SK-N-SH (cell line): ENCODE data around the gene KCNQ2. TPM values are rescaled to one million over a fixed set of nuclear protein-coding genes. Genes with fewer than 3 reads are reported as not detected.

Experiments used
- CTCF ChIA-PET: fragments of 300-600, 350-600 bp; formaldehyde crosslinking; extraction: SDS; loops from one replicate; lab custom pipeline; 2021; lab: Yijun Ruan, JAX
- POLR2A ChIA-PET: fragments of 350-600 bp; sonication (Branson Sonifier 250); formaldehyde crosslinking; extraction: SDS; loops from one replicate; lab custom pipeline; 2020; ENCODE audit warnings: antibody characterized with exemption, inconsistent platforms; lab: Yijun Ruan, JAX
- DNase-seq: peaks from one replicate; pipeline ENCODE4 v3.0.0; 2012
- H2AFZ ChIP-seq: fragments of 200-600 bp; sonication (generic); 2 replicates; pipeline ENCODE4 v1.8.1; 2016; ENCODE audit warnings: antibody characterized with exemption, mild to moderate bottlenecking, low read depth
- H3F3A ChIP-seq: fragments of 200-600 bp; sonication (generic); replicated peaks from 2 replicates; pipeline ENCODE3; 2016; ENCODE audit warnings: antibody characterized with exemption, mild to moderate bottlenecking; ENCODE audit not compliant: insufficient read depth
- H3K27ac ChIP-seq, 2 experiments: fragments of 200-500 bp in 1 of 2; fragments of 200-600 bp in 1 of 2; sonication (Bioruptor generic) in 1 of 2; sonication (generic), shearing (Covaris generic) in 1 of 2; 2 replicates each; pipeline versions ENCODE4 v1.5.1 to v1.6.1; 2014 to 2016; ENCODE audit warnings: low read depth in 2 of 2, inconsistent platforms in 1 of 2, low read length in 1 of 2, mild to moderate bottlenecking in 1 of 2, mixed read lengths in 1 of 2
- H3K27me3 ChIP-seq: fragments of 200-600 bp; sonication (generic), shearing (Covaris generic); 2 replicates; pipeline ENCODE4 v1.6.1; 2016; ENCODE audit warnings: mixed run types; ENCODE audit not compliant: insufficient read depth
- H3K36me3 ChIP-seq, 2 experiments: fragments of 200-500 bp in 1 of 2; fragments of 200-600 bp in 1 of 2; sonication (Bioruptor generic) in 1 of 2; sonication (generic) in 1 of 2; replicated peaks in 1 of 2; 2 replicates each; pipeline versions ENCODE3 to v1.5.1; 2014 to 2016; ENCODE audit warnings: low read length in 1 of 2, mild to moderate bottlenecking in 1 of 2; ENCODE audit not compliant: insufficient read depth in 2 of 2, control insufficient read depth in 1 of 2
- H3K4me1 ChIP-seq, 2 experiments: fragments of 200-500 bp in 1 of 2; fragments of 200-600 bp in 1 of 2; sonication (Bioruptor generic) in 1 of 2; sonication (generic), shearing (Covaris generic) in 1 of 2; 2 replicates each; pipeline versions ENCODE4 v1.5.1 to v1.6.1; 2014 to 2016; ENCODE audit warnings: low read depth in 1 of 2, low read length in 1 of 2, mixed run types in 1 of 2; ENCODE audit not compliant: insufficient read depth in 2 of 2, control insufficient read depth in 1 of 2
- H3K4me2 ChIP-seq: fragments of 200-600 bp; sonication (generic), shearing (Covaris generic); 2 replicates; pipeline ENCODE4 v1.6.1; 2017; ENCODE audit warnings: mixed run types
- H3K4me3 ChIP-seq, 2 experiments: fragments of 200-500 bp in 1 of 2; fragments of 200-600 bp in 1 of 2; sonication (Bioruptor generic) in 1 of 2; sonication (generic), shearing (Covaris generic) in 1 of 2; 2 replicates each; pipeline versions ENCODE4 v1.5.1 to v1.8.1; 2014 to 2016; ENCODE audit warnings: low read depth in 2 of 2, inconsistent platforms in 1 of 2, low read length in 1 of 2, mild to moderate bottlenecking in 1 of 2, mixed read lengths in 1 of 2, moderate library complexity in 1 of 2
- H3K79me2 ChIP-seq: fragments of 200-600 bp; sonication (generic); 2 replicates; pipeline ENCODE4 v1.8.1; 2017; ENCODE audit warnings: mild to moderate bottlenecking; ENCODE audit not compliant: insufficient read depth
- H3K9ac ChIP-seq: fragments of 200-600 bp; sonication (generic); 2 replicates; pipeline ENCODE4 v1.6.1; 2017; ENCODE audit warnings: mixed run types
- H3K9me2 ChIP-seq: fragments of 200-600 bp; sonication (generic); 2 replicates; pipeline ENCODE4 v1.6.1; 2017; ENCODE audit warnings: mixed run types
- H3K9me3 ChIP-seq: fragments of 200-600 bp; sonication (generic); 2 replicates; pipeline ENCODE4 v1.6.1; 2017; ENCODE audit warnings: mixed run types, mild to moderate bottlenecking, moderate library complexity
- H4K20me1 ChIP-seq: fragments of 200-600 bp; sonication (generic); 2 replicates; pipeline ENCODE4 v1.6.1; 2017; ENCODE audit warnings: mild to moderate bottlenecking, mixed run types; ENCODE audit not compliant: insufficient read depth
- CHD2 ChIP-seq: fragments of 150-350 bp; IDR thresholded peaks from 2 replicates; pipeline ENCODE4 v1.6.1; 2018; ENCODE audit warnings: low read length; ENCODE audit not compliant: partially characterized antibody
- EZH2phosphoT487 ChIP-seq: fragments of 200-600 bp; sonication (generic); IDR thresholded peaks from 2 replicates; pipeline ENCODE4 v1.6.1; 2017; ENCODE audit warnings: low read depth, mixed run types, mild to moderate bottlenecking, antibody characterized with exemption, moderate library complexity, borderline replicate concordance
- FOSL2 ChIP-seq: IDR thresholded peaks from 2 replicates; pipeline ENCODE4 v1.4.0; 2012; ENCODE audit warnings: low read depth, mild to moderate bottlenecking, moderate library complexity, borderline replicate concordance
- FOXJ3 ChIP-seq: sonication (generic); formaldehyde crosslinking; IDR thresholded peaks from 2 replicates; pipeline ENCODE4 v1.5.1; 2020; ENCODE audit warnings: mild to moderate bottlenecking, missing genetic modification reagents
- FOXM1 ChIP-seq: IDR thresholded peaks from 2 replicates; pipeline ENCODE4 v1.4.0; 2012; ENCODE audit warnings: low read depth, mild to moderate bottlenecking
- POLR2AphosphoS5 ChIP-seq: IDR thresholded peaks from 2 replicates; pipeline ENCODE4 v1.6.1; 2012; ENCODE audit warnings: low read depth, low read length
- RCOR1 ChIP-seq: fragments of 150-350 bp; IDR thresholded peaks from 2 replicates; pipeline ENCODE4 v1.6.1; 2017; ENCODE audit warnings: antibody characterized with exemption, low read length
- RFX5 ChIP-seq: IDR thresholded peaks from 2 replicates; pipeline ENCODE4 v1.6.1; 2012; ENCODE audit warnings: mild to moderate bottlenecking, improper control_type of control experiment, low read length
- RXRA ChIP-seq: IDR thresholded peaks from 2 replicates; pipeline ENCODE4 v1.4.0; 2012; ENCODE audit warnings: low read depth, mild to moderate bottlenecking, borderline replicate concordance
- TAF1 ChIP-seq: IDR thresholded peaks from 2 replicates; pipeline ENCODE4 v1.6.1; 2012; ENCODE audit warnings: low read depth, mild to moderate bottlenecking, low read length, moderate library complexity, borderline replicate concordance
- TCF12 ChIP-seq: IDR thresholded peaks from 2 replicates; pipeline ENCODE4 v1.4.0; 2012
- YY1 ChIP-seq: IDR thresholded peaks from 2 replicates; pipeline ENCODE4 v1.4.0; 2012; ENCODE audit warnings: low read depth, mild to moderate bottlenecking
- WGBS: methylation state at CpG from one replicate; pipeline ENCODE4 v1.1.6; 2017; ENCODE audit warnings: low lambda C conversion rate; 5-methylcytosine and 5-hydroxymethylcytosine counted together
- polyA plus RNA-seq, 3 experiments: library from polyadenylated mRNA; depleted of rRNA; stranded (reverse); fragments of >200 nt; gene quantifications; 2 replicates each; pipeline ENCODE4 v1.2.3, GENCODE V29; 2012
- TF ChIP-seq, protein P1 (sequence below): IDR thresholded peaks from 2 replicates; pipeline ENCODE4 v1.6.1; 2012; ENCODE audit warnings: mild to moderate bottlenecking, low read depth, low read length, moderate library complexity
- TF ChIP-seq, protein P2 (sequence below): fragments of 200-600 bp; sonication (generic); IDR thresholded peaks from 2 replicates; pipeline ENCODE4 v1.6.1; 2017; ENCODE audit warnings: antibody characterized with exemption, mild to moderate bottlenecking, moderate library complexity
- TF ChIP-seq, protein P3 (sequence below): IDR thresholded peaks from 2 replicates; pipeline ENCODE4 v1.4.0; 2012; ENCODE audit warnings: low read depth
- TF ChIP-seq, protein P4 (sequence below): IDR thresholded peaks from 2 replicates; pipeline ENCODE4 v1.4.0; 2012; ENCODE audit warnings: low read depth, borderline replicate concordance
- TF ChIP-seq, protein P5 (sequence below): fragments of 150-350 bp; IDR thresholded peaks from 2 replicates; pipeline ENCODE4 v1.6.1; 2016; ENCODE audit warnings: mild to moderate bottlenecking, low read depth, low read length

Gene KCNQ2
- polyA plus RNA-seq, 1 of the 3 experiments (the other 2 are of a cell fraction) = 3.9 TPM

DNA sequence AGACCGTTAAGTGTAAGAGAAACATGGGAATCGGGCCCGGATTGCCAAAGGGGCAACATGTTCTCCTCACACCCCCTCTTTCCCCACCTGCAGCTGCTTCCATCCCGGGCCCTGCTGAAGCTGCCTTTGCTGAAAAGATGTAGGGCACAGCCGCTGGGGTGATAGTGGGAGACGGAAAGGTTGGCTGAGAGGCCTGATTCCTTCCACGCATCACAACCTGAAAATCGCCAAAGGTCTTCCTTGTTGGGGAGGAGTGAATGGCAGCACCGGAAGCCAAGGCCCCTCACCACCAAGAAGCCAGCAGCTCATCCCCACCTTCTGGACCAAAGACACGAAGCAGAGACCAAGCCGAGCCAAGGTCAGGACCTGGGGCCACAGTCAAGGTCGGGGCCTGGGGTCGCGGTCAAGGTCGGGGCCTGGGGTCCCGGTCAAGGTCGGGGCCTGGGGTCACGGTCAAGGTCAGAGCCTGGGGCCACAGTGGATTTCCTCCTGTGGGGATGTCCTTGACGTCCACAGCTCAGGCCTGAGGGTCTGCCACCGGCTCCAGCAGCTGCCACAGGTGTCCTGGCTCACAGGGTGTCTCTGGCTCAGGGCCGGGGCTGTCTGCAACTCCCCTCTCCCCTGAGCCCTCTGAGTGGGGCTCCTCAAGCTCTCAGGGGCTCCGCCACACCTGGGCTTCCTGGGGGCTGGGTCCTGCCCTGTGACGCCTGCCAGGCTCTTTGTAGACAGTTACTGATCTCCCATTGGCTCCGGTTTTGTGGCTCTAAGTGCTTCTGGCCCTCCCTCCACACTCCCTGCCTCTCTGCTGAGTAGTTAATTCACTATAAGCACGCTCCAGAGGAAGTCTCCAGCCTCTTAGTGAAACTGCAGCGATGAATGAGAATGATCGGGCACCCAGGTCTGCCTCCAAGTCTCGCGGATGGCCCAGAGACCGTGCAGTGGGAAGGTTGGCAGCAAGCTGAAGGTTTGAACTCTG, 105.8 kb downstream of the KCNQ2 start:
- DNase-seq = no peak

More for the DNA sequence above, 105.8 kb downstream of the KCNQ2 start:
- ChIA-PET CTCF (interaction anchor here (1.1 to 3.0 kb wide), 5 partner anchors 9 to 187 kb away, joined by 3 to 19 read pairs (median 10); no protein-coding TSS in a partner anchor), POLR2A (no interaction called here)
- 65% methylated on average over 19 of the region's 30 CpGs for WGBS
- Histone ChIP-seq H3K79me2 (no peaks in the 10 kb centered on the region), H3K36me3 (no peaks in the 10 kb centered on the region), H3K27ac (no peak overlapping the region), H3K9me2 (no peaks in the 10 kb centered on the region), H3K4me2 (no peak overlapping the region), H4K20me1 (no peaks in the 10 kb centered on the region), H3K27me3 (no peaks in the 10 kb centered on the region), H3F3A (no peaks in the 10 kb centered on the region), H3K9me3 (no peaks in the 10 kb centered on the region), H2AFZ (no peak overlapping the region), H3K4me1 (peaks cover 0 to 4% of the 10 kb centered on the region in 2 experiments; a peak in 1 of 4 replicates), H3K9ac (no peak overlapping the region), H3K4me3 (no peak overlapping the region)
- no peak for TF ChIP-seq TCF12
- no peak for TF ChIP-seq YY1
- no peak for TF ChIP-seq FOSL2
- TF ChIP-seq, protein P1, sequence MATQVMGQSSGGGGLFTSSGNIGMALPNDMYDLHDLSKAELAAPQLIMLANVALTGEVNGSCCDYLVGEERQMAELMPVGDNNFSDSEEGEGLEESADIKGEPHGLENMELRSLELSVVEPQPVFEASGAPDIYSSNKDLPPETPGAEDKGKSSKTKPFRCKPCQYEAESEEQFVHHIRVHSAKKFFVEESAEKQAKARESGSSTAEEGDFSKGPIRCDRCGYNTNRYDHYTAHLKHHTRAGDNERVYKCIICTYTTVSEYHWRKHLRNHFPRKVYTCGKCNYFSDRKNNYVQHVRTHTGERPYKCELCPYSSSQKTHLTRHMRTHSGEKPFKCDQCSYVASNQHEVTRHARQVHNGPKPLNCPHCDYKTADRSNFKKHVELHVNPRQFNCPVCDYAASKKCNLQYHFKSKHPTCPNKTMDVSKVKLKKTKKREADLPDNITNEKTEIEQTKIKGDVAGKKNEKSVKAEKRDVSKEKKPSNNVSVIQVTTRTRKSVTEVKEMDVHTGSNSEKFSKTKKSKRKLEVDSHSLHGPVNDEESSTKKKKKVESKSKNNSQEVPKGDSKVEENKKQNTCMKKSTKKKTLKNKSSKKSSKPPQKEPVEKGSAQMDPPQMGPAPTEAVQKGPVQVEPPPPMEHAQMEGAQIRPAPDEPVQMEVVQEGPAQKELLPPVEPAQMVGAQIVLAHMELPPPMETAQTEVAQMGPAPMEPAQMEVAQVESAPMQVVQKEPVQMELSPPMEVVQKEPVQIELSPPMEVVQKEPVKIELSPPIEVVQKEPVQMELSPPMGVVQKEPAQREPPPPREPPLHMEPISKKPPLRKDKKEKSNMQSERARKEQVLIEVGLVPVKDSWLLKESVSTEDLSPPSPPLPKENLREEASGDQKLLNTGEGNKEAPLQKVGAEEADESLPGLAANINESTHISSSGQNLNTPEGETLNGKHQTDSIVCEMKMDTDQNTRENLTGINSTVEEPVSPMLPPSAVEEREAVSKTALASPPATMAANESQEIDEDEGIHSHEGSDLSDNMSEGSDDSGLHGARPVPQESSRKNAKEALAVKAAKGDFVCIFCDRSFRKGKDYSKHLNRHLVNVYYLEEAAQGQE = no peak
- TF ChIP-seq RCOR1 = no peak
- no peak for TF ChIP-seq CHD2
- TF ChIP-seq, protein P2, sequence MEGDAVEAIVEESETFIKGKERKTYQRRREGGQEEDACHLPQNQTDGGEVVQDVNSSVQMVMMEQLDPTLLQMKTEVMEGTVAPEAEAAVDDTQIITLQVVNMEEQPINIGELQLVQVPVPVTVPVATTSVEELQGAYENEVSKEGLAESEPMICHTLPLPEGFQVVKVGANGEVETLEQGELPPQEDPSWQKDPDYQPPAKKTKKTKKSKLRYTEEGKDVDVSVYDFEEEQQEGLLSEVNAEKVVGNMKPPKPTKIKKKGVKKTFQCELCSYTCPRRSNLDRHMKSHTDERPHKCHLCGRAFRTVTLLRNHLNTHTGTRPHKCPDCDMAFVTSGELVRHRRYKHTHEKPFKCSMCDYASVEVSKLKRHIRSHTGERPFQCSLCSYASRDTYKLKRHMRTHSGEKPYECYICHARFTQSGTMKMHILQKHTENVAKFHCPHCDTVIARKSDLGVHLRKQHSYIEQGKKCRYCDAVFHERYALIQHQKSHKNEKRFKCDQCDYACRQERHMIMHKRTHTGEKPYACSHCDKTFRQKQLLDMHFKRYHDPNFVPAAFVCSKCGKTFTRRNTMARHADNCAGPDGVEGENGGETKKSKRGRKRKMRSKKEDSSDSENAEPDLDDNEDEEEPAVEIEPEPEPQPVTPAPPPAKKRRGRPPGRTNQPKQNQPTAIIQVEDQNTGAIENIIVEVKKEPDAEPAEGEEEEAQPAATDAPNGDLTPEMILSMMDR = no peak
- TF ChIP-seq FOXJ3 (CRISPR knock-in tag) = no peak
- TF ChIP-seq, protein P3, sequence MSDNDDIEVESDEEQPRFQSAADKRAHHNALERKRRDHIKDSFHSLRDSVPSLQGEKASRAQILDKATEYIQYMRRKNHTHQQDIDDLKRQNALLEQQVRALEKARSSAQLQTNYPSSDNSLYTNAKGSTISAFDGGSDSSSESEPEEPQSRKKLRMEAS = no peak
- no peak for TF ChIP-seq FOXM1
- TF ChIP-seq, protein P4, sequence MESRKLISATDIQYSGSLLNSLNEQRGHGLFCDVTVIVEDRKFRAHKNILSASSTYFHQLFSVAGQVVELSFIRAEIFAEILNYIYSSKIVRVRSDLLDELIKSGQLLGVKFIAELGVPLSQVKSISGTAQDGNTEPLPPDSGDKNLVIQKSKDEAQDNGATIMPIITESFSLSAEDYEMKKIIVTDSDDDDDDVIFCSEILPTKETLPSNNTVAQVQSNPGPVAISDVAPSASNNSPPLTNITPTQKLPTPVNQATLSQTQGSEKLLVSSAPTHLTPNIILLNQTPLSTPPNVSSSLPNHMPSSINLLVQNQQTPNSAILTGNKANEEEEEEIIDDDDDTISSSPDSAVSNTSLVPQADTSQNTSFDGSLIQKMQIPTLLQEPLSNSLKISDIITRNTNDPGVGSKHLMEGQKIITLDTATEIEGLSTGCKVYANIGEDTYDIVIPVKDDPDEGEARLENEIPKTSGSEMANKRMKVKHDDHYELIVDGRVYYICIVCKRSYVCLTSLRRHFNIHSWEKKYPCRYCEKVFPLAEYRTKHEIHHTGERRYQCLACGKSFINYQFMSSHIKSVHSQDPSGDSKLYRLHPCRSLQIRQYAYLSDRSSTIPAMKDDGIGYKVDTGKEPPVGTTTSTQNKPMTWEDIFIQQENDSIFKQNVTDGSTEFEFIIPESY = no peak
- no peak for TF ChIP-seq POLR2AphosphoS5
- TF ChIP-seq, protein P5, sequence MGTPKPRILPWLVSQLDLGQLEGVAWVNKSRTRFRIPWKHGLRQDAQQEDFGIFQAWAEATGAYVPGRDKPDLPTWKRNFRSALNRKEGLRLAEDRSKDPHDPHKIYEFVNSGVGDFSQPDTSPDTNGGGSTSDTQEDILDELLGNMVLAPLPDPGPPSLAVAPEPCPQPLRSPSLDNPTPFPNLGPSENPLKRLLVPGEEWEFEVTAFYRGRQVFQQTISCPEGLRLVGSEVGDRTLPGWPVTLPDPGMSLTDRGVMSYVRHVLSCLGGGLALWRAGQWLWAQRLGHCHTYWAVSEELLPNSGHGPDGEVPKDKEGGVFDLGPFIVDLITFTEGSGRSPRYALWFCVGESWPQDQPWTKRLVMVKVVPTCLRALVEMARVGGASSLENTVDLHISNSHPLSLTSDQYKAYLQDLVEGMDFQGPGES = no peak
- no peak for TF ChIP-seq EZH2phosphoT487
- no peak for TF ChIP-seq TAF1
- no peak for TF ChIP-seq RXRA
- no peak for TF ChIP-seq RFX5
